CD4-positive, alpha-beta T cell treated with Interleukin-17A for 1 hour (primary cell): ENCODE results near the gene IP6K1.
"Not testable (repeated sequence)": the region's sequence is repeated elsewhere in the genome, so short reads cannot be mapped to it uniquely, and the experiment has no call there.

Source experiments
- DNase-seq: peaks from one replicate; pipeline ENCODE4 v3.0.0-alpha.2; 2020

The IP6K1 gene

DNA sequence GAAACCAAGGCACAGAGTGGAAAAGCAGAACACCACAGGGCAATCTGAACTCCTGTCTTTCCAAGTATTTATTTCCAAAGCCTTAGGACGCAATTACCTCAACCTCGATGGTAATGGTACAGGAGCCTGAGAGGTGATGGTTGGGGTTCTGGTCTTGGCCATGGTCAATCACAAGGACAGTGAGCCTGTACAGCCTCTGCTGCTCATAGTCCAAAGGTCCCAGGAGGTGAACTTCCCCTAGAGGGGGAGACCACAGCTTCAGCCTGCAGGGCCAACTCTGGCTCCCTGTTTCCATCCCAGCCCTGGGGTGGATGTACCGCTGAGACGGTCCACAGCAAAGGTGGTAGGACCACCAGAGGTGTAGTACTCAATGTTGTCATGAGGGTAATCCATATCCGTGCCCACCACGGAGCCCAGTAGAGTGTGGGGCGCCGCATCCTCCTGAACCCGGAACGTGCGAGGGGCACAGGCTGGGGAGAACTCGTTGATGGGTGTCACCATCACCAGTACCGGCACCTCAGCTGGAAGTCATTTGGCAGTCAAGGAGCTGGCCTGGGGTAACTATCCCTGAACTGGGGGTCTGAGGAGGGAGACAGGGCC is 7.2 kb upstream of the IP6K1 start:
- no peak for DNase-seq

DNA sequence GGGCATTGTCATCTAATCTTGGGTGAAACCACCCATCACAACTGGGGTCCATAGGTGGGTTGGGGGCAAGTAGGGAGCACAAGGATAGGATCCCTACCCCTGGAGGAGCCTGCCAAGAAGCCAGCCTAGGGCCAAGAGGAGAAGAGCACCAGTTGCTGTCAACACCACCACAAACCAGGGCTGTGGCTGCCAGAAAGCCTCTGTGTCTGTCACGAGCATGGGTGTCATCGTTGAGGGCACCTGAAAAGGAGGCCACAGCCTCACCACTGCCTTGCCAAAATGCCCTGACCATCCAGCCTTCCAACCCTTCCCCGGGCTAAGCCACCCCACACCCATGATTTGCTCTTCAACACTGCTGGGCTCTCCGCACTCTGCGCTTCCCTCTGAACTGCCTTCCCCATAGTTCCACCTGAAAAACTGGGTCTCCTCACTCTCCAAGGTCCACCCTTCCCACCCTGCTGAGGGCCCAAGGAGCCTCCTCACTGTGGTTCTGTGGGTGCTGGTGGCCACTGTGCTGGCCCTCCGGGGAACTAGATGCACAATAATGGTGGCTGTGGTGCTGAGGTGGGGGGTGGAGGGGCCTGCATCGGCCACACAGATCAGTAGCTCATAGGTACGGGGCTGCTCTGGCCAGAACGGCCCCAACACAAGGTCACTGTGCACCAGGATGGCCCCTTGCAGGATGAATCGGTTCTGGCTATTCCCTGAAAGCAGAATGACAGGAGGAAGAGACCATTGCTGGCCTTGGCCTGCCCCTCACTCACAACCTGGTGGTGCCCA is 6.2 kb upstream of the IP6K1 start:
- DNase-seq: no peak

DNA sequence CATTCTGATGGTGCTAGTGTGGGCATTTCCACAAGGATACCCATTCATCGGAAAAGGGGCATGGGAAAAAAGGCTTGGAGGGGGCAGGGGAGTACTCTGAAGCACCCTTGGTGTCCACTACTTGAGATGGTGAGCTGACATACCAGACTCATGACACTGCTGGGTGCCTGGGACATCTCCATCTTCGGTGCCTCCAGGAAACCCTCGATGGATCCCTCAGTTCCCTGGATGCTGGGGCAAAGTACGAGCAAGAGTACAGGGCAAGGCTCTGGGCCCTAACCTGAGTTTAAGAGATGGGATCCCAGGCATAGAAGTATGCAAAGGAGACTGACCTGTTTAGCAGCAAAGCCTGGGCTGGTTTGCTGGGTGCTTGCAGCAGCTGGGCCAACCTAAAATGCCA is 5.2 kb upstream of the IP6K1 start:
- DNase-seq: no peak

- no peak for DNase-seq
Measured at GRCh38 chr3:49790626-49791411, 4.5 kb upstream of the IP6K1 start.

- no peak for DNase-seq
Measured at GRCh38 chr3:49788056-49788455, 1.7 kb upstream of the IP6K1 start.

DNA sequence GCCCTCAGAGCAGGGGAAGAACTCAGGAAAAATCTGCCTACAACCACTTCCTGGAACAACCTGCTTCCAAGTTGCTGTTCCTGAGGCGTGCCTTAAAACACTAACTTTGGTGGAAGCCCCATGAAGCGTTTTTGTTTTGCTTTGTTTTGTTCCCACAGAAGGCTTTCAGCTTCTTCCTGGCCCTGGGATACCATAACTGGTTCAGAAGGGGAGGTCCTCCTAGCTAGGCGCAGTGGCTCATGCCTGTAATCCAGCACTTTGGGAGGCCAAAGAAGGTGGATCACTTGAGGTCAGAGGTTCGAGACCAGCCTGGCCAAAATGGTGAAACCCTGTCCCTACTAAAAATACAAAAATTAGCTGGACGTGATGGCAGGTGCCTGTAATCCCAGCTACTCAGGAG is 1.2 kb upstream of the IP6K1 start:
- DNase-seq: no peak

DNA sequence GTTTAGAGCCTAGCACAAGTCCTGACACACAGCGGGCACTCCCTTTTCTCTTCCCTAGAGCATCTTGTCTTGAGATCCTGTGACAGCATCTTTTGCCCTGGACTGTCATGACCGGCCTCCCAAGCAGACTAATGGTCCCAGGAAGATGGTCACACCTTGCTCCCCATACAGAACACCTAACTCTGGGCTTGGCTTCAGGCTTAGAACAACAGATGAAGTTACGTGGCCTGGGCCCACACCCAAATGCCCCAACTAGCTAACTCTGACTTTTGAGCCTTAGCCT is 781 bp upstream of the IP6K1 start:
- DNase-seq: no peak

DNA sequence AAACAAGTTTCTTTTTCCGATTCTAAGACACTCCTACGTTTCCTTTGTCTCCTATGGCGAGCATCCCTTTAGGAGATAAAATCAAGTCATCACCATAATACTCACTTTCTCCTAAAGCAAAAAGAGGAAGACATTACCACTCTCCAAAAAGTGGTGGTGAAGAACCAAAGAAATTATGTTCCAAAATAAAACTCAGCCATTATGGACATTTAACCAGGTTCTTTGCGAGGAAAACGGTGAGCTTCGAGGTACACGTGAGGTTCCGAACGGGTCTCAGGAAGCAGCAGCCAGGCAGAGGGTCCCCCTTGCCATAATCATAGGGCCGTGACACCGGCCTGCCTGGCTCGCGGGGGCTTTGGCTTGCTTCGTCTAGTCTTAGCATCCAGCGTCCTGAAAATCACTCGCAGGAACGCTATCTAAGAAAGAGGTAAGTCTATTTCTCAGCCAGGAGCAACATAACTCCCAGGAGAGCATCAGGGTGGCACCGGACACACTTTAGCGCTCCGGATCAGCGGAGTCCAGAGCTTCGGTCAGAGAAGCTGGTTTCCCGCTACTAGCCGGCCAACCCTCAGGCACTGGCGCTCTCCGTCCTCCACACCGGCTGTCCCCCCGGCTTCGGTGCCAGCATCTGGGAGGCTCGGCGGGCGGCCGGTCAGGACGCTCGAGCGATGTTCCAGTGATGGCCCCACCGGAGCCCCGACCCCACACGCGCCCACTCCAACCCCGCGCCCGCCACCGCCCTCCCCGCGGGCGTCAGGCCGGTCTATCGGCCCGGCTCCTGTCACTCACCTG is 581 bp downstream of the IP6K1 start:
- peak; percentile 45 for DNase-seq

GRCh38 chr3:49782277-49782676 is 4.1 kb downstream of the IP6K1 start:
- not testable (repeated sequence) for DNase-seq

- no peak for DNase-seq
Measured at GRCh38 chr3:49781415-49782199, 4.7 kb downstream of the IP6K1 start.

GRCh38 chr3:49780975-49781365 is 5.4 kb downstream of the IP6K1 start:
- DNase-seq: not testable (repeated sequence)

DNA sequence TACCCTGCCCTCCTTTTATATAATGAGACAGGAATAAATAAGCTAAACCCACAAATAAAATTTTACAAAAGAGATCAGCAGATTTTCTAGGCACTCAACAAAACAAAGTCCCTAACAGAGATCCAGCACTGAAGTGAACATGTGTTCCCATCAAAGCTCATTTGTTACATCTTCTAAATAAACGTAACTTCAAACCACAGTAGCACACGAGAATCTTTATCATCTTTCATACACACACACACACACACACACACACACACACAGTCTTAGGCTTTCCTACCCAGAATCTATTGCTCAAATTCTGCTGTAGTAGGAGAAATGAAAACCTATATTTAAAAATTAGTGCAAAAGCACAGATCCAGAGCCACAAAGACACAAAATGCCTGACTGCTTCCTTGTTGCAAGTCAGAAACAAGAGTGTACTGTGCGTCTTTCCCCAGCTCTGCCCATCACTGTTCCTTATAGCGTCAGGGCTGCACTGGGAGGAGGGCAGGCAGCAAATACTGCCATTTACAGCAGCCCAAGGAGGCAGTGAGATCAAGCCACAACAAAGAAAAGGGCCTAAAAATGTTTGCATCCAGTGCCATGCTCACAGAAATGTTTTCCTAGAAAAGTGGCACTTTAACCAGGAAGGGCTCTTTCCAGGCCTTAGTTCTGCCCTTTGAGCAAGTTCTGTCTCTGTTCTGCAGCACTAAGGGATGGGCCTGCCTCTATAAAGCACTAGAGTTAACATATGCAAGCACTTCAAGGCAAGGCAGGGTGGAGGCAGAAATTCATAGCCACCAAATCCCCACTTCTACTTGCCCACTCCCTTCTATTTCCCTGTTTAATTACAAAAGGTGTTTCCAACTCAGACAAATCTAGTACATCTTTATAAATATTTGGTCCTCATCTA is 6.0 kb downstream of the IP6K1 start:
- no peak for DNase-seq

DNA sequence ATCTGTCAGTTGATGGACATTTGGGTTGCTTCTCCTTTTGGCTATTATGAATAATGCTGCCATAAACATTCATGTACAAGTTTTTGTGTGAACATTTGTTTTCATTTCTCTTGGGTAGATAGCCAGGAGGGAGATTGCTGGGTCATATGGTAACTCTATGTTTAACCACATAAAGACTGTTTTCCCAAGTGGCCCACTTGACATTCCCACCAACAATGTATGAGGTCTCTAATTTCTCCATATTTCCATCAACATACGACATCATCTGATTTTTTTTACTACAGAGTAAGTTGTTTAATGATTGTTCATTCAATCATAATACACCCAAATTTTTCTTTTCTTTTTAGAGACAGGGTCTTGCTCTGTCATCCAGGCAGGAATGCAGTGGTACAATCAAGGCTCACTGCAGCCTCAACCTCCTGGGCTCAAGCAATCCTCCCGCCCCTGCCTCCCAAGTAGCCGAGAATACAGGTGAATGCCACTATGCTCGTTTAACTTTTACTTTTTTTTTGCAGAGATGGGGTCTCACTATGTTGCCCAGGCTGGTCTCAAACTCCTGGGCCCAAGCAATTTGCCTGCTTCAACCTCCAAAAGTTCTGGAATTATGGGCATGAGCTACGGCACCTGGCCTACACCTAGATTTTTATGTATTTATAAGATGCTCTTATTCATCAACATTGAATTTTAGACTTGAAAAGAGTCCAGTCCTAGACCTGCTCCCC is 6.8 kb downstream of the IP6K1 start:
- no peak for DNase-seq

DNA sequence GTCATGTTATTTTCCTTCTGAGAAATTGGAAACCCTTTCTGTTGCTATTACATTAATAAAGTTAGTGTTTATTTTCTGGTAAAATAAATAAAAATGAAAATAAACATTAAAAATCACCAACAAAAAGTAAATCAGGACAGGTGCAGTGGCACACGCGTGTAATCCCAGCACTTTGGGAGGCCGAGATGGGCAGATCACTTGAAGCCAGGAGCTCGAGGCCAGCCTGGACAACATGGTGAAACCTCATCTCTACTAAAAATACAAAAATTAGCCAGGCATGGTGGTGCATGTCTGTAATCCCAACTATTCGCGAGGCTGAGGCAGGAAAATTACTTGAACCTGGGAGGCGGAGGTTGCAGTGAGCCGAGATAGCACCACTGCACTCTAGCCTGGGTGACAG is 10.2 kb downstream of the IP6K1 start:
- DNase-seq: not testable (repeated sequence)

- DNase-seq: no peak
Measured at GRCh38 chr3:49775538-49775937, 10.8 kb downstream of the IP6K1 start.

DNA sequence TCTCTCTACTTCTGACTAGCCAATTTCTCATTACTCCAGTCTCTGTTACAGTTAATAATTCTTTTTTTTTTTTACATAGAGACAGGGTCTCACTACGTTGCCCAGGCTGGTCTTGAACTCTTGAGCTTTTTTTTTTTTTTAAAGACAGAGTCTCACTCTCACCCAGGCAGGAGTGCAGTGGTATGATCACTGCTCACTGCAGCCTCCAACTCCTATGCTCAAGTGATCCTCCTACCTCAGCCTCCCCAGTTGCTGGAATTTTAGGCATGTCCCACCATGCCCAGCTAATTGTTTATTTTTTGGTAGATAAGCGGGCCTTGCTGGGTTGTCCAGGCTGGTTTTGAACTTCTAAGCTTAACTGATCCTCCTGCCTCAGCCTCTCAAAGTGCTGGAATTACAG is 13.6 kb downstream of the IP6K1 start:
- DNase-seq: no peak

- DNase-seq: no peak
Measured at GRCh38 chr3:49771340-49771938, 14.9 kb downstream of the IP6K1 start.

DNA sequence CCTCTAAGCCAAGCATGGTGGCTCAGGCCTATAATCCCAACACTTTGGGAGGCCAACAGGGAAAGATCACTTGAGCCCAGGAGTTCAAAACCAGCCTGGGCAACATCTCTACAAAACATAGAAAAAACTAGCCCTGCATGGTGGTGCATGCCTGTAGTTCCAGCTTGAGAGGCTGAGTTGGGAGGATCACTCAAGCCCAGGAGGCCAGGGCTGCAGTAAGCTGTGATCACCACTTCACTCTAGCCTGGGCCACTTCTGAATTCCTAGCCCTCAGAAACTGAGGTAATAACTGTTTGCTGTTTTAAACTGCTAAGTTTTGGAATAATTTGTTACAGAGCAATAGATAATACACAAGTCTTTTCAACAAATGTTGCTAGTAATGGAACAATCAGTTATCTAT is 16.4 kb downstream of the IP6K1 start:
- DNase-seq: no peak

DNA sequence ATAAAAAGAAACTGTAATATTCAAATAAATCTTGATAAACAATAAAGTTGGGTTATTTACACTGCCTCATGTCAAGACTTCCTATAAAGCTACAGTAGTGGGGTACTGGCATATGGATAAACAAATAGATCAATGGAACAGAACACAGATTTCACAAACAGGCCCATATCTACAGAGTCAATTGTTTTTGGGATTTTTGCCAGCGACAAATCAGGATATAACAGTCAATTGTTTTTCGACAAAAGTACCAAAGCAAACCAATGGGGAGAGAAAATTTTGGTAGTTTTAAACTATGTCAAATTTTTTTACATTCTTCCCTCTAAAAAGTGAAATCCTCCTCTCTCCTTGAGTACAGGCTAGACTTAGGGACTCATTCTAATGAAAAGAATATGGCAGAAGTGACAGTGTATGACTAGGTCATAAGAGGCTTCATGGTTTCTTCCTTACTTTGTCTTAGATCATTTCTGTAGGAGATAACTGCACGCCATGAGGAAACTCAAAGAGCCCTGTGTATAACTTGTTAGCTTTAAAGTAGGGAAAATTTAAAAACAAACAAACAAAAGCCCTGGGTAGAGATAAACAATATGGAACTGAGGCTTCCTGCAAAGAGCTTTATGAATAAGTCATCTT is 16.9 kb downstream of the IP6K1 start:
- DNase-seq: no peak

DNA sequence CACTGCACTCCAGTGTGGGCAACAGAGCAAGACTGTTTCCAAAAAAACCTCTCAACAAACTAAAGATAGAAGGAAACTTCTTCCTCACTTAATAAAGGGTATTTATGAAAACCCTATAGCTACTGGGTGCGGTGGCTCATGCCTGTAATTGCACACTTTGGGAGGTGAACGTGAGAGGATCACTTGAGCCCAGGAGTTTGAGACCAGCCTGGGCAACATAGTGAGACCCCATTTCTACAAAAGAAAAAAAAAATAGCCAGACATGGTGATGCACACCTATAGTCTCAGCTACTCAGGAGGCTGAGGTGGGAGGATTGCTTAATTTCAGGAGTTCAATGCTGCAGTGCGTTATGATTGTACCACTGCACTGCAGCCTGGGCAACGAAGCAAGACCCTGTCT is 22.4 kb downstream of the IP6K1 start:
- no peak for DNase-seq
